GM10248 (cell line): ENCODE results near the gene ACER1.

ENCODE experiments used
- CTCF ChIA-PET: fragments of 300-600 bp; sonication (Branson Sonifier 250); formaldehyde crosslinking; extraction: SDS; loops from one replicate; lab custom pipeline; 2021; ENCODE audit warnings: antibody characterized with exemption; lab: Yijun Ruan, JAX
- POLR2A ChIA-PET: fragments of 350-650 bp; sonication (Branson Sonifier 250); formaldehyde crosslinking; extraction: SDS; loops from one replicate; lab custom pipeline; 2020; ENCODE audit warnings: antibody characterized with exemption; lab: Yijun Ruan, JAX
- DNase-seq: peaks from one replicate; pipeline ENCODE4 v3.0.0; 2012; ENCODE audit errors: extremely low spot score
- TF ChIP-seq, protein P1 (sequence below): IDR thresholded peaks from 2 replicates; pipeline ENCODE4 v1.5.1; 2012; ENCODE audit warnings: mild to moderate bottlenecking, low read depth; ENCODE audit errors: extremely low read depth, missing control alignments, control extremely low read depth

The ACER1 gene

DNA sequence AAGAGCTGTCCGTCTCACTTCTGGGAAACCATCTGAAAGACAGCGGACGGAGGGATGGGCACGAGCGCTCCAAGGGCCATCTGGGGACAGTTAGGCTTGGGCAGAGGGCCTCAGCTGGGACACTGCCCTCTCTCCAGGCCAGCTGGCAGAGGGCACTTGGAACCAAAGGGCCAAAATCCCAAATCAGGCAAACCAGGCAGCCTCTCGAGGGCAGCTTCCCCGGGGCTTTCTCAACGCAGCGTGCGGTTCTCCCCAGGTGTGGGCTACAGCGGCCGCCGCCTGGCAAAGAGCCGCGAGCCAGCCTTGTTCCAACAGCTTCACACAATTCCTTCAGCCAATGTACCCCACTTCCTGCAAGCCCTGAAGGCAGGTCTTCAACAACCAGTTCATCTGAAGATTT, 58.7 kb downstream of the ACER1 start:
- ChIA-PET CTCF (interaction anchor here (1.1 to 2.2 kb wide), 2 partner anchors 9 to 56 kb away, joined by 3 to 8 read pairs; no protein-coding TSS in a partner anchor), POLR2A (no interaction called here)
- TF ChIP-seq, protein P1, sequence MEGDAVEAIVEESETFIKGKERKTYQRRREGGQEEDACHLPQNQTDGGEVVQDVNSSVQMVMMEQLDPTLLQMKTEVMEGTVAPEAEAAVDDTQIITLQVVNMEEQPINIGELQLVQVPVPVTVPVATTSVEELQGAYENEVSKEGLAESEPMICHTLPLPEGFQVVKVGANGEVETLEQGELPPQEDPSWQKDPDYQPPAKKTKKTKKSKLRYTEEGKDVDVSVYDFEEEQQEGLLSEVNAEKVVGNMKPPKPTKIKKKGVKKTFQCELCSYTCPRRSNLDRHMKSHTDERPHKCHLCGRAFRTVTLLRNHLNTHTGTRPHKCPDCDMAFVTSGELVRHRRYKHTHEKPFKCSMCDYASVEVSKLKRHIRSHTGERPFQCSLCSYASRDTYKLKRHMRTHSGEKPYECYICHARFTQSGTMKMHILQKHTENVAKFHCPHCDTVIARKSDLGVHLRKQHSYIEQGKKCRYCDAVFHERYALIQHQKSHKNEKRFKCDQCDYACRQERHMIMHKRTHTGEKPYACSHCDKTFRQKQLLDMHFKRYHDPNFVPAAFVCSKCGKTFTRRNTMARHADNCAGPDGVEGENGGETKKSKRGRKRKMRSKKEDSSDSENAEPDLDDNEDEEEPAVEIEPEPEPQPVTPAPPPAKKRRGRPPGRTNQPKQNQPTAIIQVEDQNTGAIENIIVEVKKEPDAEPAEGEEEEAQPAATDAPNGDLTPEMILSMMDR, result no peak
- no peak for DNase-seq

- POLR2A ChIA-PET, result no interaction called here
- CTCF ChIA-PET, result interaction anchor here (1.1 to 2.2 kb wide), 2 partner anchors 8 to 56 kb away, joined by 3 to 8 read pairs; no protein-coding TSS in a partner anchor
- TF ChIP-seq, protein P1, result no peak
- DNase-seq, result no peak
Measured at GRCh38 chr19:6273701-6274601, 59.5 kb downstream of the ACER1 start.

- CTCF ChIA-PET, result no interaction called here
- no peak for DNase-seq
- TF ChIP-seq, protein P1, result no peak
- POLR2A ChIA-PET, result no interaction called here
Measured at GRCh38 chr19:6272913-6273600, 60.4 kb downstream of the ACER1 start.

DNA sequence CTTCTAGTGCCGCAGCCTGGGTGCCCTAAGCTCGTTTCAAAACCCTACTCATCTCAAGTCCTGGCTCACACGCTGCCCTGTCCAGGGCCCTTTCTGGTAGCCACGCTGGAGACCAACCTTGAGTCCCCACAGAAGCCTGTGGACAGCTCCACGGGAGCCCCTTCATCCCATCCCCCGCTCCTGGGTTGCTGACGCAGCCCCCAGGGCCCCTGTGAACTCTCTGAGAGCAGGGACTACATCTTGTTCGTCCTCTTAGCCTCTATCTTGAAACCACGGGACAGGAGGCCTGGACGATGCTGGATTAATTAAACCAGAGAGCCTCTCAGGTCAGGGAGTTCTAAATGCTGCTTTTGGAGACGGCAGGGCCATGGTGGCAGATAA, 61.0 kb downstream of the ACER1 start:
- ChIA-PET POLR2A (no interaction called here), CTCF (no interaction called here)
- no peak for DNase-seq
- TF ChIP-seq, protein P1, result no peak

- ChIA-PET POLR2A (no interaction called here), CTCF (interaction anchor here (1.9 kb wide), 1 partner anchor 11 kb away, joined by 9 read pairs; no protein-coding TSS in a partner anchor)
- TF ChIP-seq, protein P1, result no peak
- DNase-seq, result no peak
Measured at GRCh38 chr19:6271721-6272410, 61.5 kb downstream of the ACER1 start.

DNA sequence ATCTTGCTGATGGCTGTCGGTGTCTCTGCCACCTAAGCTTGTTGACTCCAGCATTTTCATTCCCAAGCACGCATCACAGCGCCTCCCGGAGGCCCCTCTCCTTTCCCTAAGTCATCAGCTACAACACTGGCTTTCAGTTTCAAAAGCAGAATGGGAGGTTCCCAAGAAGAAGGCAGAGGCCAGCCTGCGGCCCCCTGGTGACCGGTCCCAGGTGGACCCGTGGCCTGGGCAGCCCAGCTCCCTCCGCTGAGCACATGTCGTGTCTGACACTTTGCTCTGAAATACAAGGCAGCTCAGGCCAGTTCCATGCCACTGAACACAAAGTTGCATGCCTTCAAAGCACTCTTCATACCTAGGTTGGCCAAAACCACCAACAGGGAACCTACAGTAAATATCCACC, 62.2 kb downstream of the ACER1 start:
- CTCF ChIA-PET, result interaction anchor here (1.9 kb wide), 1 partner anchor 10 kb away, joined by 9 read pairs; no protein-coding TSS in a partner anchor
- POLR2A ChIA-PET, result interaction anchor here (0.5 kb wide), 1 partner anchor 93 kb away, joined by 3 read pairs; no protein-coding TSS in a partner anchor

More for the DNA sequence above, 62.2 kb downstream of the ACER1 start:
- TF ChIP-seq, protein P1, result no peak
- DNase-seq, result no peak
